ENCODE results near the gene GNG7. TPM values are rescaled to one million over a fixed set of nuclear protein-coding genes. Genes with fewer than 3 reads are reported as not detected.

GNG7 gene
- total and polyA plus RNA-seq, 2 donors (not counting 3 experiments of a cell fraction or from before 2014, with no cell fraction given): 0.29 to 0.84 TPM

- Histone ChIP-seq H3K4me2 (ENCODE audit: insufficient read depth, low read length) (no peak overlapping the region), H3K27me3 (ENCODE audit: control insufficient read depth in 2 of 2, insufficient read depth in 2 of 2, low read length in 2 of 2) (no peaks in the 10 kb centered on the region), H4K20me1 (replicated peaks; ENCODE audit: control insufficient read depth, extremely low read depth, insufficient read depth, low read length) (no peaks in the 10 kb centered on the region), H3K4me1 (ENCODE audit: control insufficient read depth, extremely low read depth, insufficient read depth, low read length) (peaks cover 3% of the 10 kb centered on the region), H2AFZ (ENCODE audit: low read depth, low read length) (no peak overlapping the region), H3K79me2 (ENCODE audit: control insufficient read depth, insufficient read depth, low read length) (no peaks in the 10 kb centered on the region), H3K36me3 (ENCODE audit: control insufficient read depth in 2 of 2, extremely low read depth in 1 of 2, insufficient read depth in 2 of 2, low read length in 2 of 2) (no peaks in the 10 kb centered on the region), H3K27ac (ENCODE audit: insufficient read depth, low read depth, low read length) (no peak overlapping the region), H3K9ac (replicated peaks; ENCODE audit: extremely low read depth, insufficient read depth, low read length) (no peak overlapping the region), H3K9me3 (replicated peaks; ENCODE audit: control insufficient read depth, insufficient read depth, low read length) (no peaks in the 10 kb centered on the region), H3K4me3 (replicated peaks in 1 of 3; ENCODE audit: insufficient read depth in 1 of 3, low read depth in 1 of 3, low read length in 3 of 3) (no peak overlapping the region), H3K9me1 (replicated peaks; ENCODE audit: control insufficient read depth, extremely low read depth, insufficient read depth, low read length) (no peaks in the 10 kb centered on the region)
- FAIRE-seq (no peak), DNase-seq (ENCODE audit: low read depth, low spot score) (no peak)
- dilution Hi-C loops (cut with MboI; ENCODE audit: extremely low pct_ligation_motif_present, low sequenced_read_pairs): no loop called here
- no TSS peak for BruUV-seq (replicated peaks)
- POLR2A ChIA-PET: no interaction called here
- intact Hi-C loops (cut with micrococcal nuclease): no loop called here
- TF ChIP-seq GATA2 (IDR thresholded peaks at IDR 0.05; ENCODE audit: insufficient read depth, insufficient read length, low read depth, low read length): no peak
- TF ChIP-seq FOS (IDR thresholded peaks at IDR 0.05; ENCODE audit: borderline replicate concordance, insufficient read depth, low read length): no peak
- TF ChIP-seq POLR2AphosphoS5 (IDR thresholded peaks at IDR 0.05; ENCODE audit: insufficient read depth, low read depth, low read length): no peak
- TF ChIP-seq MYC (IDR thresholded peaks at IDR 0.05; ENCODE audit: low read depth, low read length): no peak
- no peak for TF ChIP-seq MAX (IDR thresholded peaks at IDR 0.05; ENCODE audit: insufficient read depth, insufficient read length)
- no peak for TF ChIP-seq CTCF (IDR thresholded peaks at IDR 0.05; ENCODE audit: extremely low read depth in 1 of 2, insufficient read depth in 1 of 2, low read depth in 1 of 2, low read length in 2 of 2)
- no peak for TF ChIP-seq EZH2 (IDR thresholded peaks at IDR 0.05; ENCODE audit: borderline replicate concordance, low read depth, low read length, severe bottlenecking)
- TF ChIP-seq JUN (IDR thresholded peaks at IDR 0.05; ENCODE audit: borderline replicate concordance, insufficient read depth, insufficient read length, low read depth): no peak
- CTCF ChIA-PET: interaction anchor here (0.6 to 6.4 kb wide), 5 partner anchors 29 to 311 kb away, joined by 3 to 209 read pairs (median 7); partner anchors contain the start of genes GADD45B and TIMM13
Observed at GRCh38 chr19:2608602-2608922, 93.9 kb downstream of the GNG7 start.

Measured in endothelial cell of umbilical vein (primary cell).